ENCODE measurements around the gene BEND5.

BEND5 gene

GRCh38 chr1:48678710-48679505 lies 97.8 kb downstream of the BEND5 start:
- no peak for DNase-seq
